ENCODE measurements around the gene NIPBL. TPM values are rescaled to one million over a fixed set of nuclear protein-coding genes. Genes with fewer than 3 reads are reported as not detected.

NIPBL gene
- total RNA-seq, 1 experiment from 2014 or later = 48.1 TPM

- no peaks in the 10 kb centered on the region for H3K27me3 ChIP-seq (replicated peaks; ENCODE audit: control insufficient read depth, insufficient read depth, low read length)
- H3K4me3 ChIP-seq (ENCODE audit: low read depth, low read length) = no peak overlapping the region
- no peak overlapping the region for H3K27ac Mint-ChIP-seq (ENCODE audit: unreplicated experiment)
- ChIA-PET CTCF (no interaction called here), POLR2A (no interaction called here)
- H3K27me3 Mint-ChIP-seq (ENCODE audit: insufficient read depth, unreplicated experiment) = no peaks in the 10 kb centered on the region
- H3K9me3 Mint-ChIP-seq (ENCODE audit: unreplicated experiment) = no peaks in the 10 kb centered on the region
- H3K9me3 ChIP-seq = no peaks in the 10 kb centered on the region
- intact Hi-C loops (cut with micrococcal nuclease; ENCODE audit: unreplicated experiment) = no loop called here
- peaks cover 6% of the 10 kb centered on the region for H3K4me1 Mint-ChIP-seq (ENCODE audit: low read depth, unreplicated experiment)
- H3K36me3 Mint-ChIP-seq (ENCODE audit: insufficient read depth, unreplicated experiment) = peaks cover 40% of the 10 kb centered on the region
- TF ChIP-seq CTCF (IDR thresholded peaks at IDR 0.05; ENCODE audit: insufficient read depth in 1 of 2, low read depth in 1 of 2, low read length in 1 of 2, severe bottlenecking in 1 of 2, unreplicated experiment in 1 of 2) = no peak
- no peaks in the 10 kb centered on the region for H3K4me1 ChIP-seq
- no peak for DNase-seq
- H3K36me3 ChIP-seq (ENCODE audit: control insufficient read depth, insufficient read depth, low read length) = peaks cover 3% of the 10 kb centered on the region; the same call in 1 of the 2 replicates
- H3K4me3 Mint-ChIP-seq (ENCODE audit: unreplicated experiment) = no peak overlapping the region
- BruUV-seq (replicated peaks) = no TSS peak
Observed at GRCh38 chr5:37055383-37055990, 178.9 kb downstream of the NIPBL start.

GRCh38 chr5:37056762-37057161, 180.2 kb downstream of the NIPBL start:
- Mint-ChIP-seq H3K4me3 (ENCODE audit: unreplicated experiment) (no peak overlapping the region), H3K9me3 (ENCODE audit: unreplicated experiment) (no peaks in the 10 kb centered on the region), H3K36me3 (ENCODE audit: insufficient read depth, unreplicated experiment) (peaks cover 36% of the 10 kb centered on the region), H3K27me3 (ENCODE audit: insufficient read depth, unreplicated experiment) (no peaks in the 10 kb centered on the region), H3K27ac (ENCODE audit: unreplicated experiment) (no peak overlapping the region), H3K4me1 (ENCODE audit: low read depth, unreplicated experiment) (peaks cover 6% of the 10 kb centered on the region)
- no peaks in the 10 kb centered on the region for H3K4me1 ChIP-seq
- no peak overlapping the region for H3K4me3 ChIP-seq (ENCODE audit: low read depth, low read length)
- intact Hi-C loops (cut with micrococcal nuclease; ENCODE audit: unreplicated experiment) = no loop called here
- DNase-seq = no peak
- TF ChIP-seq CTCF (IDR thresholded peaks at IDR 0.05; ENCODE audit: insufficient read depth in 1 of 2, low read depth in 1 of 2, low read length in 1 of 2, severe bottlenecking in 1 of 2, unreplicated experiment in 1 of 2) = no peak
- ChIA-PET POLR2A (no interaction called here), CTCF (no interaction called here)
- no peaks in the 10 kb centered on the region for H3K9me3 ChIP-seq
- H3K36me3 ChIP-seq (ENCODE audit: control insufficient read depth, insufficient read depth, low read length) = peaks cover 3% of the 10 kb centered on the region; the same call in 1 of the 2 replicates
- no peaks in the 10 kb centered on the region for H3K27me3 ChIP-seq (replicated peaks; ENCODE audit: control insufficient read depth, insufficient read depth, low read length)
- BruUV-seq (replicated peaks) = no TSS peak

- intact Hi-C loops (cut with micrococcal nuclease; ENCODE audit: unreplicated experiment) = no loop called here
- H3K27me3 Mint-ChIP-seq (ENCODE audit: insufficient read depth, unreplicated experiment) = no peaks in the 10 kb centered on the region
Observed at GRCh38 chr5:37060030-37060429, 183.5 kb downstream of the NIPBL start.

More at GRCh38 chr5:37060030-37060429, 183.5 kb downstream of the NIPBL start:
- DNase-seq = no peak
- BruUV-seq (replicated peaks) = no TSS peak
- Histone ChIP-seq H3K9me3 (no peaks in the 10 kb centered on the region), H3K36me3 (ENCODE audit: control insufficient read depth, insufficient read depth, low read length) (no peaks in the 10 kb centered on the region; the same call in 1 of the 2 replicates), H3K27me3 (replicated peaks; ENCODE audit: control insufficient read depth, insufficient read depth, low read length) (no peaks in the 10 kb centered on the region), H3K4me1 (no peaks in the 10 kb centered on the region; the same call in 1 of the 2 replicates), H3K4me3 (ENCODE audit: low read depth, low read length) (no peak overlapping the region)
- no peak for TF ChIP-seq CTCF (IDR thresholded peaks at IDR 0.05; ENCODE audit: insufficient read depth in 1 of 2, low read depth in 1 of 2, low read length in 1 of 2, severe bottlenecking in 1 of 2, unreplicated experiment in 1 of 2)
- H3K27ac Mint-ChIP-seq (ENCODE audit: unreplicated experiment) = no peak overlapping the region
- H3K4me1 Mint-ChIP-seq (ENCODE audit: low read depth, unreplicated experiment) = peaks cover 6% of the 10 kb centered on the region
- ChIA-PET POLR2A (no interaction called here), CTCF (no interaction called here)
- no peaks in the 10 kb centered on the region for H3K9me3 Mint-ChIP-seq (ENCODE audit: unreplicated experiment)
- peaks cover 48% of the 10 kb centered on the region for H3K36me3 Mint-ChIP-seq (ENCODE audit: insufficient read depth, unreplicated experiment)
- no peak overlapping the region for H3K4me3 Mint-ChIP-seq (ENCODE audit: unreplicated experiment)

Measured in Caco-2 (cell line).